ENCODE data around the gene CAPN14. TPM values are rescaled to one million over a fixed set of nuclear protein-coding genes. Genes with fewer than 3 reads are reported as not detected.

Gene CAPN14
- total RNA-seq, 4 donors from 2014 or later = 0.19 to 8.3 (median 1.1) TPM

GRCh38 chr2:31216734-31217133, 581 bp downstream of the CAPN14 start:
- Histone ChIP-seq H3K4me3 (no peak overlapping the region), H3K4me1 (no peaks in the 10 kb centered on the region), H3K9me3 (no peaks in the 10 kb centered on the region), H3K36me3 (no peaks in the 10 kb centered on the region), H3K27ac (no peak overlapping the region), H3K27me3 (peaks cover 6% of the 10 kb centered on the region)
- WGBS, 2 donors (ENCODE audit: low coverage in 1 of 2) = 74 to 82% methylated on average over 3 to 5 of the region's 5 CpGs
- TF ChIP-seq POLR2AphosphoS5 (IDR thresholded peaks at IDR 0.05) = no peak
- TF ChIP-seq EP300 (IDR thresholded peaks at IDR 0.05) = no peak
- ATAC-seq = no peak

GRCh38 chr2:31214444-31214915, 2.8 kb downstream of the CAPN14 start:
- Histone ChIP-seq H3K9me3 (no peaks in the 10 kb centered on the region), H3K27me3 (peaks cover 6% of the 10 kb centered on the region), H3K36me3 (no peaks in the 10 kb centered on the region), H3K4me3 (no peak overlapping the region), H3K27ac (no peak overlapping the region), H3K4me1 (no peaks in the 10 kb centered on the region)
- ATAC-seq = no peak
- no peak for TF ChIP-seq CTCF (IDR thresholded peaks at IDR 0.05)
- TF ChIP-seq POLR2A (IDR thresholded peaks at IDR 0.05) = no peak
- no peak for TF ChIP-seq EP300 (IDR thresholded peaks at IDR 0.05)
- TF ChIP-seq POLR2AphosphoS5 (IDR thresholded peaks at IDR 0.05) = no peak
- 89 to 100% methylated on average over 3 to 4 of the region's 8 CpGs for WGBS, 2 donors (ENCODE audit: low coverage in 1 of 2)

- peaks cover 6% of the 10 kb centered on the region for H3K27me3 ChIP-seq
- no peaks in the 10 kb centered on the region for H3K36me3 ChIP-seq
- 11 to 15% methylated on average over 4 of the region's 4 CpGs for WGBS, 2 donors (ENCODE audit: low coverage in 1 of 2)
- no peaks in the 10 kb centered on the region for H3K4me1 ChIP-seq
- no peaks in the 10 kb centered on the region for H3K9me3 ChIP-seq
- H3K4me3 ChIP-seq = no peak overlapping the region
- TF ChIP-seq EP300 (IDR thresholded peaks at IDR 0.05) = no peak
- TF ChIP-seq CTCF (IDR thresholded peaks at IDR 0.05) = no peak
- TF ChIP-seq POLR2A (IDR thresholded peaks at IDR 0.05) = no peak
- TF ChIP-seq POLR2AphosphoS5 (IDR thresholded peaks at IDR 0.05) = no peak
- no peak for ATAC-seq
- H3K27ac ChIP-seq = no peak overlapping the region
Observed at GRCh38 chr2:31213601-31214443, 3.5 kb downstream of the CAPN14 start.

GRCh38 chr2:31212659-31213600, 4.4 kb downstream of the CAPN14 start:
- 71 to 82% methylated on average over 4 to 8 of the region's 9 CpGs for WGBS, 2 donors (ENCODE audit: low coverage in 1 of 2)
- ATAC-seq = no peak
- H3K9me3 ChIP-seq = no peaks in the 10 kb centered on the region
- TF ChIP-seq CTCF (IDR thresholded peaks at IDR 0.05) = no peak
- no peaks in the 10 kb centered on the region for H3K4me1 ChIP-seq
- H3K27me3 ChIP-seq = no peaks in the 10 kb centered on the region
- H3K4me3 ChIP-seq = no peak overlapping the region
- H3K27ac ChIP-seq = no peak overlapping the region
- no peaks in the 10 kb centered on the region for H3K36me3 ChIP-seq

GRCh38 chr2:31208240-31208639, 9.1 kb downstream of the CAPN14 start:
- Histone ChIP-seq H3K36me3 (no peaks in the 10 kb centered on the region), H3K4me1 (no peaks in the 10 kb centered on the region), H3K9me3 (no peaks in the 10 kb centered on the region), H3K4me3 (no peak overlapping the region), H3K27ac (no peak overlapping the region), H3K27me3 (peaks cover 8% of the 10 kb centered on the region)
- 86% methylated on average over 1 of the region's 1 CpG; no CpG with 5 or more reads in 1 of the 2 donors for WGBS, 2 donors (ENCODE audit: low coverage in 1 of 2)
- TF ChIP-seq POLR2AphosphoS5 (IDR thresholded peaks at IDR 0.05) = no peak
- no peak for TF ChIP-seq CTCF (IDR thresholded peaks at IDR 0.05)
- TF ChIP-seq EP300 (IDR thresholded peaks at IDR 0.05) = no peak
- no peak for TF ChIP-seq POLR2A (IDR thresholded peaks at IDR 0.05)
- ATAC-seq = no peak

All from gastroesophageal sphincter (tissue), 4 donors.